Measurements from ENCODE around the gene RAD21L1.

GRCh38 chr20:1184638-1185315, 41.1 kb upstream of the RAD21L1 start, which contains the start of gene TMEM74B:
- TF ChIP-seq CTCF (IDR thresholded peaks at IDR 0.05) (no peak), EP300 (IDR thresholded peaks at IDR 0.05) (no peak)
